Type B pancreatic cell (in vitro differentiated cells): ENCODE data around the gene LASP1. TPM values are rescaled to one million over a fixed set of nuclear protein-coding genes. Genes with fewer than 3 reads are reported as not detected.
"Not testable (repeated sequence)": the region's sequence is repeated elsewhere in the genome, so short reads cannot be mapped to it uniquely, and the experiment has no call there.

Source experiments
- DNase-seq: peaks from one replicate; pipeline ENCODE4 v3.0.0; 2021; ENCODE audit warnings: mixed read lengths; ENCODE audit not compliant: unreplicated experiment; ENCODE audit errors: extremely low spot score
- H3K27ac Mint-ChIP-seq: 2 replicates; pipeline ENCODE4 v1.8.0; 2021; ENCODE audit warnings: mild to moderate bottlenecking, mixed read lengths
- H3K27me3 Mint-ChIP-seq: 2 replicates; pipeline ENCODE4 v1.8.0; 2021; ENCODE audit warnings: mixed read lengths
- H3K36me3 Mint-ChIP-seq: 2 replicates; pipeline ENCODE4 v1.8.0; 2021; ENCODE audit warnings: mixed read lengths
- H3K4me1 Mint-ChIP-seq: one replicate; pipeline ENCODE4 v1.8.0; 2021; ENCODE audit warnings: mixed read lengths; ENCODE audit not compliant: unreplicated experiment
- H3K4me3 Mint-ChIP-seq: 2 replicates; pipeline ENCODE4 v1.8.0; 2021; ENCODE audit warnings: mild to moderate bottlenecking, mixed read lengths
- H3K9me3 Mint-ChIP-seq: 2 replicates; pipeline ENCODE4 v1.8.0; 2021; ENCODE audit warnings: mixed read lengths
- total RNA-seq: library from RNA; stranded (reverse); gene quantifications from 2 replicates; pipeline ENCODE4 v1.2.1, GENCODE V29; 2021; ENCODE audit warnings: low replicate concordance
- TF ChIP-seq, protein P1 (sequence below): fragments of 200-600 bp; sonication (generic); conservative IDR thresholded peaks from 2 replicates; pipeline ENCODE4 v1.5.0; 2021; ENCODE audit warnings: antibody characterized with exemption, mild to moderate bottlenecking

LASP1 gene
- total RNA-seq, 1 donor from 2014 or later = 159 TPM

GRCh38 chr17:38908676-38909181, 38.9 kb downstream of the LASP1 start:
- Mint-ChIP-seq H3K4me1 (peaks cover 5% of the 10 kb centered on the region), H3K36me3 (peaks cover 4% of the 10 kb centered on the region), H3K4me3 (no peak overlapping the region), H3K27me3 (no peaks in the 10 kb centered on the region), H3K27ac (no peak overlapping the region), H3K9me3 (no peaks in the 10 kb centered on the region)
- DNase-seq = no peak
- TF ChIP-seq, protein P1, sequence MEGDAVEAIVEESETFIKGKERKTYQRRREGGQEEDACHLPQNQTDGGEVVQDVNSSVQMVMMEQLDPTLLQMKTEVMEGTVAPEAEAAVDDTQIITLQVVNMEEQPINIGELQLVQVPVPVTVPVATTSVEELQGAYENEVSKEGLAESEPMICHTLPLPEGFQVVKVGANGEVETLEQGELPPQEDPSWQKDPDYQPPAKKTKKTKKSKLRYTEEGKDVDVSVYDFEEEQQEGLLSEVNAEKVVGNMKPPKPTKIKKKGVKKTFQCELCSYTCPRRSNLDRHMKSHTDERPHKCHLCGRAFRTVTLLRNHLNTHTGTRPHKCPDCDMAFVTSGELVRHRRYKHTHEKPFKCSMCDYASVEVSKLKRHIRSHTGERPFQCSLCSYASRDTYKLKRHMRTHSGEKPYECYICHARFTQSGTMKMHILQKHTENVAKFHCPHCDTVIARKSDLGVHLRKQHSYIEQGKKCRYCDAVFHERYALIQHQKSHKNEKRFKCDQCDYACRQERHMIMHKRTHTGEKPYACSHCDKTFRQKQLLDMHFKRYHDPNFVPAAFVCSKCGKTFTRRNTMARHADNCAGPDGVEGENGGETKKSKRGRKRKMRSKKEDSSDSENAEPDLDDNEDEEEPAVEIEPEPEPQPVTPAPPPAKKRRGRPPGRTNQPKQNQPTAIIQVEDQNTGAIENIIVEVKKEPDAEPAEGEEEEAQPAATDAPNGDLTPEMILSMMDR = no peak

DNA sequence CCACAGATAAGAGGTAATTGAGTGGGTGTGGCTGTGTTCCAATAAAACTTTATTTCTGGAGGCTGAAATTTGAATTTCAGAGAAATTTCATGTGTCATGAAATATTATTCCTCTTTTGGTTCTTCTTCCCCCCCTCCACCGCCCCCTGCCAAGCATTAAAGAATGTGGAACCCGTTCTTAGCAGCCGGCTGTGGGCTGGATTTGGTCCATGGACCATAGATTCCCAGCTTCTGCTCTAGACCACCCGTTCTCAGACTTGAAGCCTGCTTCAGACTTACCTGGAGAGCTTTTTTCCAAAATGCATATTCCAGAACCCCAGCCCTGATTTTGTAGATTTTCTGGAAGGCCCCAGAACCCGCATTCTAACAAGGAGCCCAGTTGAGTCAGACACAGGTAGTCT, 40.5 kb downstream of the LASP1 start:
- Mint-ChIP-seq H3K4me3 (no peak overlapping the region), H3K27ac (no peak overlapping the region), H3K27me3 (no peaks in the 10 kb centered on the region), H3K9me3 (no peaks in the 10 kb centered on the region), H3K4me1 (peaks cover 5% of the 10 kb centered on the region), H3K36me3 (no peaks in the 10 kb centered on the region)
- no peak for DNase-seq
- TF ChIP-seq, protein P1 = no peak

DNA sequence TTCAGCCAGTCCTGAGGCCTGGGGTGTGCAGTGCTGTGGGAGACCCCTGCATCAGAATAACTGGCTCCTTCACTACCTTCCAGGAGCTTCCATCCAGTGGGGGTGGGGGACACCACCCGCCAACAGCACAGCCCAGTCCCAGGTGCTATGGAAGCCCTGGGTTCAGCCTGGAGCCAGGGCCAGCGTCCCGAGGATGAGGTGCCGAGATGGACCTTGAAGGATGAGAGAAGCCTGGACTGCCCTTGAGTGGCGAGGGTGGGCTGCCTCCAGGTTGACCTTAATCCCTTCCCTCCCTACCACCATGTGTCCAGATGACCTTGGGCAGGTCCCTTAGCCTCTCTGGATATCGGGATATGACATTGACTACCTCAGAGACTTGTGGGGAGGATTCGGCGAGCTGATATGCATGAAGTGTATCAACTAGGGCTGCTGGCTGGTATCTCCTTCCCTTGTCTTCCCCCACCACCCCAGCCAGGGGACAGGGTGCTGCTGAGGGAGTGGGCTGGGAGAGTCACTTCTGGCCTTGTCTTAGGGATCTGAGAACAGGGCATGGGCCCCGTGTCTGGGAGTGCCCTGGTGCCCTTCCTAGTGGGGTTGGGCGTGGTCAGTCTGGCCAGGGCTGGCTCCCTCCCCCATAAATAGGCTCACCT, 41.3 kb downstream of the LASP1 start:
- H3K27me3 Mint-ChIP-seq = no peaks in the 10 kb centered on the region
- no peak overlapping the region for H3K27ac Mint-ChIP-seq
- TF ChIP-seq, protein P1 = no peak
- no peak overlapping the region for H3K4me3 Mint-ChIP-seq
- H3K4me1 Mint-ChIP-seq = peaks cover 5% of the 10 kb centered on the region
- no peak for DNase-seq
- peaks cover 5% of the 10 kb centered on the region for H3K36me3 Mint-ChIP-seq
- no peaks in the 10 kb centered on the region for H3K9me3 Mint-ChIP-seq

DNA sequence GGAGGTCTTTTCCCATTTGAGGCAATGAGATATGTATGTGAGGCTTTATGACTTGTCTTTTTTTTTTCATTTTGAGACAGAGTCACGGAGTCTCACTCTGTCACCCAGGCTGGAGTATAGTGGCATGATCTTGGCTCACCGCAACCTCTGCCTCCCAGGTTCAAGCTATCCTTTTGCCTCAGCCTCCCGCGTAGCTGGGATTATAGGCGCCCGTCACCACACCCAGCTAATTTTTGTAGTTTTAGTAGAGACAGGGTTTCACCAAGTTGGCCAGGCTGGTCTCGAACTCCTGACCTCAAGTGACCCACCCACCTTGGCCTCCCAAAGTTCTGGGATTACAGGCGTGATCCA, 41.8 kb downstream of the LASP1 start:
- H3K27ac Mint-ChIP-seq, H3K27me3 Mint-ChIP-seq, H3K4me3 Mint-ChIP-seq, DNase-seq, H3K4me1 Mint-ChIP-seq, H3K36me3 Mint-ChIP-seq, H3K9me3 Mint-ChIP-seq: not testable (repeated sequence)

DNA sequence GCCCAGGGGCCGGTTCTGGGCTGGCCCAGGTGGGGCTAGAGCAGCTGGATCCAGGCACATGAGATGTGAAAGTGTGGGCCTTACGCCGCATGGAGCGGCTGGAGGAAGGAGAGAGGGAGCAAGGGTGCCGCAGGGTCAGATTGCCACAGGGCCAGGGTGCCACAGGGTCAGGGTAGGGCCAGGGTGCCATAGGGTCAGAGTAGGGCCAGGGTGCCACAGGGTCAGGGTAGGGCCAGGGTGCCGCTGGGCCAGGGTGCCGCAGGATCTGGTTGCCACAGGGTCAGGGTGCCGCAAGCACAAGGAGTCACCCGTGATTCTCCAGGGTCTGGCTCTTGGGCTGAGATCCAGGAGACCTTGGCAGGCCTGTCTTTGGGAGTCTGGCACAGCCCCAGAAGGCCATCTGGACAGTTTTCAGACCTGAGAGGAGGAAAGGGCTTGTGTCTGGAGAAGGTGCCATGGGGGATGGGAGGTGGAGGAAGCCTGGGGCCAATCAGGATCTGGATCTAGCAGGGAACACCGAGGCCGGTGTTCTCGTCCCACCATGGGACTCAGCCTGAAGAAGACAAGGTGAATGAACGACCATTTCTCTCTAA, 42.5 kb downstream of the LASP1 start:
- H3K36me3 Mint-ChIP-seq = peaks cover 11% of the 10 kb centered on the region
- H3K4me1 Mint-ChIP-seq = peaks cover 3% of the 10 kb centered on the region
- H3K9me3 Mint-ChIP-seq = no peaks in the 10 kb centered on the region
- H3K4me3 Mint-ChIP-seq = no peak overlapping the region
- DNase-seq = no peak
- H3K27ac Mint-ChIP-seq = no peak overlapping the region
- TF ChIP-seq, protein P1 = no peak
- H3K27me3 Mint-ChIP-seq = no peaks in the 10 kb centered on the region

DNA sequence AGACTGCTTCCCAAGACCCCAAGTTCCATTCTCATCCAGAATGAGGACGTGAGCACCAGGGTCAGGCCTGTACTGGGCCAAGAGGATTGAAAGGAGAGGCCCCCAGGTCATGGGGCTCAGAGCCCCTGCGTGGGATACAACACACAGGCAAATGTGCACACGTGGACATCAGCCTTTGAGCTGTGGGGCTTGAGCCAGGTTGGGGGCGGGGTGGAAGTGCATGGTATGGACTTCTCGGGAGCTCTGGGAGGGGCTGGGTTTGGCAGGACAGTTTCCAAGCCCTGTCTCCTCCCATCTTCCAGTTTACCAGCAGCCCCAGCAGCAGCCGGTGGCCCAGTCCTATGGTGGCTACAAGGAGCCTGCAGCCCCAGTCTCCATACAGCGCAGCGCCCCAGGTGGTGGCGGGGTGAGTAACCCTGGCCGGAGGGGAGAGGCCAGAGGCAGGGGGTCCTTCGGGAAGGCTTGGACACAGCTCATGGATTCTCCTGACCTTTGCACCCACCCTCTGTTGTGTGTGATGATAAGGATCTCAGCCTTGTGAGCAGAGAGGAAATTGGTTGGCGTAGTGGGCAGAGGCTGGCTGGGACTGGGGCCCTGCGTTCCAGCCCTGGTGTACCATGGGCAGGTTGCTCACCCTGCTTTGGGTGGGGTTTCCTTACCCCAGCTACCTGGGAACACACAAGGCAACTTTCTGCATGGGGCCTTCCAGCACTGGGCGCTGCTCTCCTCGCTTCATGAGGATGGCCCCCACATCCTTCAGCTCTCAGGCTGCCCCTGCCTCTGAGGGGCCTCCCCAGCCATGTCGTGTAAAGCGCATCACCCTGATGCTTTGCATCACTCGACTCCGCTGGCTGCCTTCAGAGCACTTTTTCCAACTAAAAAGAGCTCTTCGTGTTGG, 45.1 kb downstream of the LASP1 start:
- no peak overlapping the region for H3K4me3 Mint-ChIP-seq

More for the DNA sequence above, 45.1 kb downstream of the LASP1 start:
- Mint-ChIP-seq H3K27me3 (no peaks in the 10 kb centered on the region), H3K27ac (no peak overlapping the region), H3K36me3 (peaks cover 14% of the 10 kb centered on the region), H3K4me1 (no peaks in the 10 kb centered on the region), H3K9me3 (no peaks in the 10 kb centered on the region)
- DNase-seq = peak; percentile 54
- TF ChIP-seq, protein P1 = no peak
